CD4-positive, alpha-beta T cell treated with Interleukin-10 for 1 hour (primary cell): ENCODE results near the gene TBCD.
"Not testable (repeated sequence)": the region's sequence is repeated elsewhere in the genome, so short reads cannot be mapped to it uniquely, and the experiment has no call there.

Experiments
- DNase-seq: peaks from one replicate; pipeline ENCODE4 v3.0.0-alpha.2; 2020

TBCD gene

DNA sequence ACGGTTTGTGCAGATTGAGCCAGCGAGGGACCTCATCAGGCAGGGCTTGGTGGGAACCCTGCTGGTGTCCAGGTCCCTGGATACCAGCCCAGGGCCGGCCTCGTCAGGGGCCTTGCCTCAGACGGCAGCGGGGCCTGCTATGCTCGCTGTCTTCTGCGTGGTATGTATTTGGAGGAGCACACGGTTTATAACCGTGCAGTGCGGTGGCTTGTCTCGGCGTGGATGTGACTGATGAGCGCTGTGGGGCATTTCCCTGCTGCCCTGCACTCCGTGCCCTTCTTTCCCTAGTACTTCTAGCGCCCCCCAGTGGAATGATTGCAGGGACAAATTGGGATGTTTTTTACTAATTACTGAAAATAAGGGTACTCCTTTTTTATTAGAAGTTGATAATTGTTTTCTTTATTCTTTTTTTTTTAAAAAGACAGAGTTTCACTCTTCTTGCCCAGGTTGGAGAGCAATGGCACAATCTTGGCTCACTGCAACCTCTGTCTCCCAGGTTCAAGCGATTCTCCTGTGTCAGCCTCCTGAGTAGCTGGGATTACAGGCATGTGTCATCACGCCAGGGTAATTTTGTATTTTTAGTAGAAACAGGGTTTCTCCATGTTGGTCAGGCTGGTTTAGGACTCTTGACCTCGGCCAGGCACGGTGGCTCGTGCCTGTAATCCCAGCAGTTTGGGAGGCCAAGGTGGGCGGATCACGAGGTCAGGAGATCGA, 15.3 kb downstream of the TBCD start:
- DNase-seq = peak; percentile 45

DNA sequence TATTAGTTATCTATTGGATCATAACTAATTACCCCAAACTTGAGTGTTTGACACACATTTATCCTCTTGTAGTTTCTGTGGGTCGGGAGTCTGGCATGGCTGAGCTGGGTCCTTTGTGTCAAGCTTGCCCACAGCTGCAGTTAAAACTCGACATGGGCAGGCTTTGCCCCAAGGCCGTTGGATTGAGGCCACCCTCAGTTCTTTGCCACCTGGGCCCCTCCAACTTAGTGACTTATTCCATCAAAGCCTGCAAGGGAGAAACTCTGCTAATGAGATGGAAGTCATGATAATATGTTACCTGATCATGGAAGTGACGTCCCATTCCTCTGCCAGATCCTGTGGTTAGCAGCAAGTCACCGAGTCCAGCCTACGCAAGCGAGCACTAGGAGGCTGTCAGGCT, 17.2 kb downstream of the TBCD start:
- DNase-seq = no peak

DNA sequence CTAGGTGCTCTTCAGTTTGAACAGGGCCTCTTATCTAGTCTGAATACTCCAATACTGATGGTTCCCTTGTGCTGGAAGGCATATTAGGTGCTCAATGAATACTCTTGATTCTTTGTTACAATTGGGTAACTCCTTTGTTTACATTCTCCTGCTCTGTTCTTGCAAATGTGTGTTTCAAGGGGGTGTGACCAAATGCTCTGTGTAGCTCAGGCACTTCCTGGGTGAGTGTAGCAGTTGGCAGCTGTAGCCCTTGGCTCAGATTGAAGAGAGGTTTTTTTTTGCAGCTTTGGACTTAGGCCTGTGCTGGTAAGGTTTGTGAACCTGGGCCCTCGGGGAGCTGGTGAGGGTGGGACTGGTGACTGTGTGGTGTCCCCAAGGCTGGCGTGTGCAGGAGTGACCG, 20.2 kb downstream of the TBCD start:
- no peak for DNase-seq

DNA sequence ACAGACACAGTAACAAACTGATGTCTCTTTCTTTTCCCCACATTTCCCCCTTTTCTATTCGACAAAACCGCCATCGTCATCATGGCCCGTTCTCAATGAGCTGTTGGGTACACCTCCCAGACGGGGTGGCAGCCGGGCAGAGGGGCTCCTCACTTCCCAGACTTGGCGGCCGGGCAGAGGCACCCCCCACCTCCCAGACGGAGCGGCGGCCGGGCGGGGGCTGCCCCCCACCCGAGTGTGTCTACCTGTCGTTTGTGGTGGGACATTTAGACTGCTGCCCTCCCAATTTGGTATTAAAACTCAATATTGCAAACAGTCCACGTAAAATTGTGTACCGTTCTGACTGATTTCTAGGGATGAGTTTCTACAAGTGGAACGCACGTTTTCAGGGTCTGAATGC, 22.6 kb downstream of the TBCD start:
- not testable (repeated sequence) for DNase-seq

DNA sequence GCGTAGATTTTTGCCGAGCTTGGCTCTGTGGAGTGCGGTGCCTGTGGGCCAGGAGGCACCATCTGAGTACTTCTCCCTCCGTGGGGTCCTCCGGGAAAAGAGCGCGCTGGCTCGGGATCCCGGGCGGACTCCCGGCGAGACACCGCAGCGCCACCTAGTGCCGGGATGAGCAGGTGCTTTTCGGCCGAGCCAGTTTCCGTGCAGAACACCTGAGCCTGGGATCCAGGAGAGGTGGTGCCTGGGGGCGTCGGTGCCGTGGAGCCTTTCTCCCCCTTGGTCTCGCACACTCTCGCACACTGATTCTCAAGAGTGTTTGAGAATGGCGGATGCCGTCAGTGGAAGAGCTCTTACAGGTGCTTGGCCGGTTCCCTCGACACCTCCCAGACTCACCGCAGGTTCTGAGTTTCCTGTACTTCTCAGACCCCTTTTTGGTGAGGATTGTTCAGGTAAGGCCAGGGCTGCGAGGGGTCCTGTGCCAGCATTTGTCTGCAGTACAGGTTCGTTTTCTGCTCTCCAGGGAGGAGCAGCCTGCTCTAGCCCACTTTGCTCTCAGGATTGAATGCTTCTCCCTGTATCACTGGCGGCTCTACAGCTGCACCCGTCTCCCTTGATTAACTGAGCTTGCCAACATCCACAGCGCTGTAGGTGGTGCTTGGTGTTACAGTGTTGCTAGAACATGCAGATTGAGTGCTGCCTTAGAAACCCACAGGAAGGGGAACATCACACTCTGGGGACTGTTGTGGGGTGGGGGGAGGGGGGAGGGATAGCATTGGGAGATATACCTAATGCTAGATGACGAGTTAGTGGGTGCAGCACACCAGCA, 23.3 kb downstream of the TBCD start:
- DNase-seq = peak; percentile 40

DNA sequence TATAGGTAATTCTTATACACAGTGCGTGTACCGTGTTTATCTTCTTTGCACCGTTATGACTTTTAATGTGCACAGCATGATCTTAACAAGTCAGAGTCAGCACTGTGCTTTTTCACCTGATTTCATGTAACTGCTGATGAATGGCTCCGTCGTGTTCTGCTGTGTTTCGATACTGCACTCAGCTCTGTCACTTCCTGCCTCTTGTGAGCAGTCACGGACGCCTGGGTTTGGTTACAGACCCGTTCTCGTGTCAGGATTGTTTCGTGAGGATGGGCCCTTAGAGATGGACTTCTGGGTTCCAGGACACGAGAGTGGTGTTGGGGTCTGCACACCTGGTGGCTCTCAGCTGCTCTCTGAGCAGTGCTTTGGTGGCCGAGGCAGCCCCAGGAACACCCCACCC, 24.6 kb downstream of the TBCD start:
- DNase-seq = no peak

DNA sequence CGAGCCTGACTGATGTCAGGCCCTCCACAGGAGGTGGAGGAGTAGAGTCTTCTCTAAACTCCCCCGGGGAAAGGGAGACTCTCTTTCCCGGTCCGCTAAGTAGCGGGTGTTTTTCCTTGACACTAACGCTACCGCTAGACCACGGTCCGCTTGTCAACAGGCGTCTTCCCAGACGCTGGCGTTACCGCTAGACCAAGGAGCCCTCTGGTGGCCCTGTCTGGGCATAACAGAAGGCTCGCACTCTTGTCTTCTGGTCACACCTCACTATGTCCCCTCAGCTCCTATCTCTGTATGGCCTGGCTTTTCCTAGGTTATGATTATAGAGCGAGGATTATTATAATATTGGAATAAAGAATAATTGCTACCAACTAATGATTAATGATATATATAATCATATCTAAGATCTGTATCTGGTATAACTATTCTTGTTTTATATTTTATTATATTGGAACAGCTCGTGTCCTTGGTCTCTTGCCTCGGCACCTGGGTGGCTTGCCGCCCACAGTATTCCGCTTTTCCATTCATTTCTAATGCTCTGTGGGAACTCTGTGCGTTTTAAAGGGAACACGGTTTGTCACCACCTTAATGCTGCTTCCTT, 26.0 kb downstream of the TBCD start:
- DNase-seq = peak; percentile 17

DNA sequence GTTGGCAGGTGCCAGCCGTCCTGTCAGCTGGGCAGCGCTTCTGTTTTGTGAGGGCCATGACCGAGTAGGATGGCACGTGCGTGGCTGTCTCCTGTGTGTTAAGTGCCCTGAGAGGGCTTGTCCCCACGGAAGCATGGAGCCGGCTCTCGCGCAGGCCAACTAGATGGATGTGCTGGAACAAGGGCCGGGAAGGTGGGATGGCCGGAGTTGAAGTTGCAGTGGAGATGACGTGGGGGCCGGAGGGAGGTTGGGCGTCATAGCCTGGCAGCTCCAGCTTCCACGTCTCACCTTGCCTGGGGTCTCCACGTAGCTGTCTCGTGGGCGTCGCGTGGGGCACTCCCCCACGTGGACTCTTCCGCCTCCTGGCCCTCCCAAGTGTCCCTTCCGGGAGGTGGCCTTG, 27.7 kb downstream of the TBCD start:
- DNase-seq = no peak

DNA sequence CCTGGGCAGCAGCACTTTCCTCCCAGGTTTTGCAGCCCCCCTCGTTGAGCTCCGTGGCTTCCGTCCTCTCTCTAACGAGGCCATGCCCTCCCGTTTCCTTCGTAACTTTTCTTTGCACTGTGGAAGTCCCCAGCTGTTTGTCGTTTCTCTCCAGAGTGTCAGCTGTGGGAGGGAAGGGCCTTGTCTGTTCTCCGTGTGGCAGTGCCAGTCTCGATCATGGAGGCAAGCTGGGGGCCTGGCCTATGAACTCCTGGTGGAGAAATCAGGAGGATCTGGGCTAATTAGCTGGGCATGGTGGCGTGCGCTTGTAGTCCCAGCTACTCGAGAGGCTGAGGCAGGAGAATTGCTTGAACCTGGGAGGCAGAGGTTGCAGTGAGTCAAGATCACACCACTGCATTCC, 28.3 kb downstream of the TBCD start:
- DNase-seq = no peak

DNA sequence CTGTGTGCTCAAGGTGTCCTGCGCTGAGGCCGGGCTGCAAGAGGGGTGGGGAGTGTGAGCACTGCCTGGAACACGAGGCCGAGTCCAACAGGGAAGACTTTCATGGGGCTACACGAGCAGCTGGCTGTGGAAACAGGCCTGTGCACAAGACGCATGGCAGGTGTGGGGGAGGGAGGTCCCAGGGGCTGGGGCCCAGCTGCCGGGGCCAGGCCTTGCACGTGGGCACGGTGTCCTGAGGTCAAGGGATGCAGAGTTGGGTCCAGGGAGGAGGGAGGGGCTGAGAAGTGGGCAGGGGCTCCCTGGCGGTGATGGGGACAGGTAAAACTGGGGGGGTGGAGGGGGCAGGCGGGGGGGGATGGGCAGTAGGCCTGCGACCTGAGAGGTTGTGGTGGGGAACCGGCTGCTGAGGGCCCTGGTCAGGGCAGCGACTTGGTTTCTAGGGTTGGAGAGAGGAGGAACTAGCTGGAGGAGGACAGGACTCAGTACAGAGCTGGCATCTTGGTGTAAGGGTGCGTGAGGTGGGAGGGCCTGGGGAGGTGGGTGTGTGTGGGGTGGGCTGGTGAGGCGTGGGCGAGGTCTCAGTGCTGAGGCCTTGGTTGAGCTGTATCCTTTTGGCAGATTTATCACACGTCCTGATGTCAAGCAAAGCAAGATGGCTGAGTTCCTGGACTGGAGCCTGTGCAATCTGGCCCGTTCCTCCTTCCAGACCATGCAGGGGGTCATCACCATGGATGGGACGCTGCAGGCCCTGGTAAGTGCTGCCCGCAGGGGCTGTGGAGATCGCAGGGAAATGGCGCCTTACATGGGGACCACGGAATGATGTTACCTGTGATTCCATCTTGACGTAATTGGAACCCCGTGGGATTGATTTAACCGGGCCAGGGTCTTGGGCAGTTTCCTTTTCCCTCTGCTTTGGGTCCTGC, 29.4 kb downstream of the TBCD start:
- DNase-seq = no peak

DNA sequence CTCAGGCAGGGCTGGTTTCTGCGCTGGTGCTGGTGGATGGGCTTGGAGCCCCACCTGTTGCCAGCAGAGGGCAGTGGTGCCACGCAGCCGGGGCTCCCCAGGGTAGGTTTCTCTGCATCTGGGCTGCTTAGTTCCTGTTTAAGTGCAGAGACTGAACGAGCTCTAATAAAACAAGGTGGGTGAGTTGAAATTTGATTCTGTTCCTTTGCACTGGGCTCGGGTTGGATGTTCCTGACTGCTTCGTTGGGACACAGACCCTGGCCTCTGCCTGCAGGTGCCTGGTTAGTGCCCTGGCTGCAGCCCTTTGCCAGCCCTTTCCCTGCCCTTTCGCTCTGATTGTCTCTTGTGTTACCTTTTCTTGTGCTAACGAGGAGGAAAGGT, 30.0 kb downstream of the TBCD start:
- peak; percentile 87 for DNase-seq

DNA sequence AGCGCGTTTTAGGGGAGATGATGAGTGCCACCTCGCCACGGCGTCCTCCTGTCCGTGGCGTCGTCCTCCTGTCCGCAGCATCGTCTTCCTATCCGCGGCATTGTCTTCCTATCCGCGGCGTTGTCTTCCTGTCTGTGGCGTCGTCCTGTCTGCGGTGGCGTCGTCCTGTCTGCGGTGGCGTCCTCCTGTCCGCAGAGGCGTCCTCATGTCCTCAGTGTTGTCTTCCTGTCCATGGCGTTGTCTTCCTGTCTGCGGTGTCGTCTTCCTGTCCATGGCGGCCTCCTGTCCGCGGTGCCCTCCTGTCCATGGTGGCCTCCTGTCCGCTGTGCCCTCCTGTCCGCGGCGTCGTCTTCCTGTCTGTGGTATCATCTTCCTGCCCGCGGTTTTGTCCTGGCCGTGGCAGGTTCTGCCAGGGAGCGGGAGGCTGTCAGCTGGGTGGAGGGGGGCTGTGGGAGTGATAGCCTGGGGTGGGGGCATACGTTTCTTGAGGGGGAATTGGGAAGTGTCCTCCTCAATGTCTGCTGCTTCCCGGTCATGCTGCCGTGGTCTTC, 30.9 kb downstream of the TBCD start:
- DNase-seq = no peak

DNA sequence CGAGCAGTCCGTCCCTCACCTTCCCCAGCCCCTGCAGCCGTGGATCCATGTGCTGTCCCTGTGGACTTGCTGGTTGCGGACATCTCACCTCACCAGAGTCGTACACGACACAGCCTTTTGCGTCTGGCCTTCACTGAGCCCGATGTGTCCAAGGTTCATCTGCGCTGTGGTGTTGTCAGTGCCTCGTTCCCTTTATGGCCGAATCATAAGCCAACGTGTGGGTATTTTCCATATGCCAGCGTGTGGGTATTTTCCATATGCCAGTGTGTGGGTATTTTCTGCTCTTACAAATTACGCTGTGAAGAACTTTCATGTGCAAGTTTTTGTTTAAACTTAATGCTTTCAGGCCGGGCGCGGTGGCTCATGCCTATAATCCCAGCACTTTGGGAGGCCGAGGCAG, 31.6 kb downstream of the TBCD start:
- no peak for DNase-seq

DNA sequence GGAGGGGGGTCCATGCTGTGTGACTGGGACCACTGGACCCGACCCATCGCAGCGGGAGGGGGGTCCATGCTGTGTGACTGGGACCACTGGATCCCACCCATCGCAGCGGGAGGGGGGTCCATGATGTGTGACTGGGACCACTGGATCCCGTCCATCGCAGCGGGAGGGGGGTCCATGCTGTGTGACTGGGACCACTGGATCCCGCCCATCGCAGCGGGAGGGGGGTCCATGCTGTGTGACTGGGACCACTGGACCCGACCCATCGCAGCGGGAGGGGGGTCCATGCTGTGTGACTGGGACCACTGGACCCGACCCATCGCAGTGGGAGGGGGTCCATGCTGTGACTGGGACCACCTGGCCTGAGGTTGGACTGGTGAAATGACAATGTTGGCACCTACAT, 33.7 kb downstream of the TBCD start:
- not testable (repeated sequence) for DNase-seq

DNA sequence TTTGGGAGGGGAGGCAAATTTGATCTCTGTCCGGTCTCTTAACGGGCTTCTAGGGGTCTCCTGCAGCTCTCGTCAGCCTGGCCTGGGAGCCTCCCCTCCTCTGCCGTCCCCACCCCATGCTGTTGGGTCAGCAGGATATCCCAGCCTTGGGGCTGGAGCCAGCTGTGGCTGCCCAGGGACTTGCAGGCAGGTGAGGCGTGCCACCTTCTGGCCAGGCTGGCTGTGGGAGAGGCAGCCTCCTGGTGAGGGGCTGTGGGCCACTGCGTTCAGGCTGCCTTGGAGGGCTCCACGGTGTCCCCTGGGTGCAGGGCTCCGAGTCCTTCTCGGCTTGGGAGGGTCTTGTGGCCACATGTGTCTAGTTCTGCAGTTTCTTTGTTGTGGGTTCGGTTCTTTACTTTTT, 34.6 kb downstream of the TBCD start:
- DNase-seq = no peak

DNA sequence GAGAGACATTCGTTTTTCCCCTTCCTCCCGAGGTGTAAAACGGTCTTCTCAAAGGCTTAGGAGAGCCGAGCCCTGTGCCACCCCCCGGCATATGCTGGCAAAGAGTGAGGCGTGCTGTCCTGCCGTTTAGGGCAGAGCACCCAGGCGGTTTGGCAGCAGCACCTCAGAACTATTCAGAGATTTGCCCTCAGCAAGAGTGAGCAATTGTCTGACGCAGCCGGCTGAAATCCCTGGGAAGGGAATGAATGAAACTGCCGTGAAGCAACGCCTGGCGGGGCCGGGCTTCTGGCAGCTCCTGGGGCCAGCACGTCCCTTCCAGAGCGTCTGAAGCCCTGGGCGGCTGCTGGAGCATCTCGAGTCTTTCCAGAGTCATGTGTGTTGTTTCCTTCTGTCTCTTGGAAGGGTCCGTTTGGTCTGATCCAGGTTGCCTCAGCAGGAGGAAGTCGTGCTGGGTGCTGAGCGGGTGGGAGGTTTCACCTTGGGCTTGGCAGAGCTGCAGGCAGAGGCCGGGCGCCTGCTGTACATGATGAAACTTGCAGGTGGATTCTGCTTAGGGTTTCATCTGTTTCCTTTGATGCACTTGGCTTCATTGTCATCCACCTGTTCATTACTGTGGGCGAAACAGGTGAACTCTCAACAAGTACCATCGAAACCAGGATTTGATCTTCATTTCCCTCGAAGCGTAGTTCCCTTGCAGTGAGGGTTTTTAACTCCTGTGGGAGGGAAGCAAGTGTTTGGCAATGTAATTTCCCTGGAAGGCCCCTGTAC, 35.4 kb downstream of the TBCD start:
- no peak for DNase-seq

DNA sequence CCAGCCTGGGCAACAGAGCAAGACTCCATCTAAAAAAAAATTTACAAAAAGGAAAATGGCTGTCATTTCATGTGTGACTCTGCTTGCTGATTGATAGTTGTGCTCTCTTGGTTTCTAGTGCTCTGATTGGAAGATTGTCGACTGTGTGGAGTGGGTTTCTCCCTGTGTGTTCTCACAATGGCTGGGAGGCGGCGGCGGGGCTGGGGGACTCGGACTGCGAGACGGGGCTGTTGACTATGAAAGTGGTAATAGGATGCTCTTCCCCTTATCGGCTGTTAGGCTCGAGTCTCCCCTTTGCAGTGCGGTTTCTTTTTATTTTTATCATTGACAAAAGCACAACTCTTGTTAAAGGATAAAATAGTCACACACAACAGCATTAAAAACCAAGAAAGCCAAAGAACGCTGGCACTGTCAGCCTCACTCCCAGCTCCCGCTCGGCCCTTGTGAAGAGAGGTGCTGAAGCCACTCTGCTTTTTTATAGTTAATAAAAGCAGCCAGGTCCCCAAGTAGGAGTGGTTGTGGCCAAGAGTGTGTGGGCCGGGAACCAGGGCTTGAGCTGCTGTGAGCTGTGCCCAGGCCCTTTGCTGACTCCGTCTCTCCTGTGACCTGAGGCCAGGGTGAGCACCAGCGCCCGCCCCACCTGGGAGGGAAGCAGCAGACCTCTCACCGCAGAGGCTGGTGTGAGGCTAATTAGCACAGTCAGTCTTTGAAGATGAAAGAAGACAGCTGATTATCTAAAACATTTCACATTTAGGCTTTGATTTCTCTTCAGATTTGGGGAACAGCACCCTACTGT, 36.5 kb downstream of the TBCD start:
- DNase-seq = no peak

DNA sequence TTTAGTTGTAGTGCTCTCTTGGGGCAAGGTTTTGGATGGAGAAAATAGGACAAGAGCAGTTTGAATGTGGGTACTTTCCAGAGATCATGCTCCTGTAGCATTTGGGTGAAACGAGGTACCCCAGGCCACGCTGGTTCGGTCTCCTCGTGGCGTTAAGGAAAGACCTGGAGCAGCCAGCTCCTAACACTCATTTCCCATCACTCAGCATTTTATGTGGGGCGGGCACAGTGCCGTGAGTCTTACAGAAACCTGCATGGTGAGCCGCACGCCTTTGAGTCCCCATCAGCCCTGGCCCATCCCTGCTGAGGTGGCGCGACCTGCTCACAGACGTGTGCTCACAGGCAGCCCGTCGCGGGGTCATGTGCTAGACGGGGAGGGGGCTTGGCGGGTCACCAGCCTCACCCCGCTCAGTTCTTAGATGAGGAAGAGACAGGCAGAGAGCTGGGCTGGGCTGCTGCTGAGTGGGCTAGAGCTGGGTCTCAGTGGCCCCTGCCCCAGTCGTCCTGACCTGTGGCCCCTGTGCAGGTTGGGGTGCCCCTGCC, 37.3 kb downstream of the TBCD start:
- no peak for DNase-seq

DNA sequence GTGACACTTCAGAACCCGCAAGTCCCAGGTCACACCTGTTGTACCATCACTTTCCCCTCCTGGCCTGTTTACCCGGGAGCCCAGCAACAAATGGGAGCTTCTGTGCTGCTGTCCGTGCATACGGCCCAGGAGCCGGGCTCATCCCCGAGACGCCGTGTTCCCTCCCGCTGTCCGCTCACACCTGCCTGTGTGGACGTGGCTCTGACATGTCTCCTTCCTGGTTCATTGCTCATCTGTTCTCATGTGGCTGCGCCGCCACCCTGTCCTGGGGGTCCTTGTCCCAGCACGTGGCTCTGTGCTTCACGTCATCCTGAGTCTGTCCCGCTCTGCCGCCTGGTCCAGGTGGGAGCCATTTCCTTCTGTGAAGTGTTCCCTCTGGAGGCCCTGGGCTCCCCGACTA, 37.9 kb downstream of the TBCD start:
- DNase-seq = no peak

DNA sequence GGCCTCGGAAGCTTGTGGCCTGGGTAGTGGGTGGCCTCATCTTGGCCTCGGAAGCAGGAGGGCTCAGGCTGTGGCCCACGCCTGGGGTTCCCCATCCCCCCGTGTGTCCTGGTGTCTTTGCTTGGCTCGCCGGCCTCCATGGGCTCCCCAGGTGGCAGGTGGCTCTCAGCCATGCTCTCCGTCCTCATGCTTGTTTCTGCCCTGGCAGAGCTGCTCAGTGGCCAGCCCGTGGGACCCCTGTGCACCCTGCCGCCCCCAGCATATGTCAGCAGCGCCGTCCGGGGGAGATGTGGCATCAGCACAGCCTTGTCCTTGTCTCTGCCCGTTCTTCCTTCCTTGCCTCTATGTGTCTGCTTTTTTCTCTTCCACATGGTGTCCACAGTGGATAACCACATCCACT, 38.5 kb downstream of the TBCD start:
- no peak for DNase-seq

DNA sequence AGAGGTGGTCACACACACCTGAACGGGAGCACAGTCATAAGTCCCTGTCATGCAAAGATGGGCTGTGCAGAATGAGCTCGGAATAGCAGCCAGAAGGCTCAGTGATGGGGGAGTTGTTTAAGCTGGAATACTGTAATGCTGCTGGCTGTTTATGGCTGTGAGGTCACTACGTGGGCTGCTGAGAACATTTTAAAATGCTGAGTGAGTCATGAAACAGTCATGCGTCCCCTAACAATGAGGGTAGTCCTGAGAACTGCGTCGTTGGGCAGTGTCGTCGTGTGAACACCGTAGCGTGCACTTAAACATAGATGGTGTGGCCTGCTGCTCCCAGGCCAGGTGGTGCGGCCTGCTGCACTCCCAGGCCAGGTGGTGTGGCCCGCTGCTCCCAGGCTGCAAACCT, 39.7 kb downstream of the TBCD start:
- no peak for DNase-seq
